Smooth muscle cell (in vitro differentiated cells): ENCODE measurements around the gene CERS6. TPM values are rescaled to one million over a fixed set of nuclear protein-coding genes. Genes with fewer than 3 reads are reported as not detected.
A peak's percentile ranks its signal among the peaks of the same experiment; 100 is the strongest.

Experiments
- DNase-seq: peaks from one replicate; lab custom pipeline; 2025; ENCODE audit not compliant: unreplicated experiment; lab: John Stamatoyannopoulos, UW
- H2AFZ ChIP-seq: fragments of 200-600 bp; sonication (generic); 2 replicates; pipeline ENCODE4 v1.6.0; 2016; ENCODE audit warnings: antibody characterized with exemption, low read depth, mild to moderate bottlenecking
- H3F3A ChIP-seq: fragments of 200-600 bp; sonication (generic); 2 replicates; pipeline ENCODE4 v1.6.0; 2017; ENCODE audit warnings: antibody characterized with exemption, low read depth
- H3K27ac ChIP-seq: fragments of 200-600 bp; sonication (generic); 2 replicates; pipeline ENCODE4 v1.5.1; 2016; ENCODE audit warnings: low read depth, mild to moderate bottlenecking
- H3K27me3 ChIP-seq: fragments of 200-600 bp; sonication (generic); 2 replicates; pipeline ENCODE4 v1.6.1; 2016; ENCODE audit warnings: low read depth, mild to moderate bottlenecking
- H3K36me3 ChIP-seq: fragments of 200-600 bp; sonication (generic); 2 replicates; pipeline ENCODE4 v1.5.1; 2016; ENCODE audit warnings: low read depth
- H3K4me1 ChIP-seq: fragments of 200-600 bp; sonication (generic); 2 replicates; pipeline ENCODE4 v1.5.1; 2016; ENCODE audit warnings: low read depth
- H3K4me2 ChIP-seq: fragments of 200-600 bp; sonication (generic); 2 replicates; pipeline ENCODE4 v1.6.0; 2016; ENCODE audit warnings: mild to moderate bottlenecking
- H3K4me3 ChIP-seq: fragments of 200-600 bp; sonication (generic); 2 replicates; pipeline ENCODE4 v1.5.1; 2016; ENCODE audit warnings: mild to moderate bottlenecking
- H3K79me2 ChIP-seq: fragments of 200-600 bp; sonication (generic); 2 replicates; pipeline ENCODE4 v1.6.0; 2016; ENCODE audit warnings: low read depth, mild to moderate bottlenecking
- H3K9ac ChIP-seq: fragments of 200-600 bp; sonication (generic); 2 replicates; pipeline ENCODE4 v1.6.0; 2016; ENCODE audit warnings: low read depth
- H3K9me3 ChIP-seq: fragments of 200-600 bp; sonication (generic); replicated peaks from 2 replicates; pipeline ENCODE4 v1.5.1; 2016; ENCODE audit warnings: low read depth
- H4K20me1 ChIP-seq: fragments of 200-600 bp; sonication (generic); 2 replicates; pipeline ENCODE4 v1.6.0; 2016; ENCODE audit warnings: low read depth
- CTCF ChIP-seq: fragments of 200-600 bp; sonication (generic); IDR thresholded peaks from 2 replicates; pipeline ENCODE4 v1.5.1; 2017; ENCODE audit warnings: borderline replicate concordance, mild to moderate bottlenecking, antibody characterized with exemption; ENCODE audit not compliant: insufficient read depth, poor library complexity, severe bottlenecking
- whole genome bisulfite sequencing: methylation state at CpG from one replicate; pipeline ENCODE4 v1.1.7; 2016; ENCODE audit warnings: low lambda C conversion rate; 5-methylcytosine and 5-hydroxymethylcytosine counted together
- polyA plus RNA-seq: library from polyadenylated mRNA; unstranded; fragments of >200 nt; fragmentation: Nextera tagmentation; extraction: Ambion mirVana; gene quantifications from 2 replicates; pipeline ENCODE4 v1.2.1, GENCODE V29; 2016
- total RNA-seq: library from RNA; depleted of rRNA; stranded (reverse); fragments of >200 nt; gene quantifications from 2 replicates; pipeline ENCODE4 v1.2.3, GENCODE V29; 2014

CERS6 gene
- total and polyA plus RNA-seq, 2 experiments from 2014 or later = 9.2 to 26.6 TPM

GRCh38 chr2:168640039-168640438 is 184.0 kb downstream of the CERS6 start:
- peak overlapping the region; percentile 70 for H3K27ac ChIP-seq
- peaks cover 9% of the 10 kb centered on the region for H3K79me2 ChIP-seq
- peaks cover 5% of the 10 kb centered on the region for H3F3A ChIP-seq
- H4K20me1 ChIP-seq = no peaks in the 10 kb centered on the region
- no peak for TF ChIP-seq CTCF
- no peak for DNase-seq
- no peaks in the 10 kb centered on the region for H3K9me3 ChIP-seq
- no peak overlapping the region for H3K9ac ChIP-seq
- peaks cover 43% of the 10 kb centered on the region for H3K4me1 ChIP-seq
- H3K4me2 ChIP-seq = peak overlapping the region; percentile 72
- no peak overlapping the region for H2AFZ ChIP-seq
- 65% methylated on average over 3 of the region's 3 CpGs for WGBS
- H3K36me3 ChIP-seq = no peaks in the 10 kb centered on the region
- H3K27me3 ChIP-seq = no peaks in the 10 kb centered on the region
- H3K4me3 ChIP-seq = no peak overlapping the region

GRCh38 chr2:168641636-168642035 is 185.6 kb downstream of the CERS6 start:
- Histone ChIP-seq H3K9me3 (no peaks in the 10 kb centered on the region), H3K79me2 (peaks cover 18% of the 10 kb centered on the region), H3K9ac (no peak overlapping the region), H3F3A (no peaks in the 10 kb centered on the region), H3K27me3 (no peaks in the 10 kb centered on the region), H3K27ac (no peak overlapping the region), H2AFZ (no peak overlapping the region), H3K4me3 (no peak overlapping the region), H3K4me1 (peaks cover 29% of the 10 kb centered on the region), H3K36me3 (no peaks in the 10 kb centered on the region), H3K4me2 (no peak overlapping the region), H4K20me1 (no peaks in the 10 kb centered on the region)
- TF ChIP-seq CTCF = no peak
- 98% methylated on average over 4 of the region's 4 CpGs for WGBS
- no peak for DNase-seq

GRCh38 chr2:168642873-168643272 is 186.8 kb downstream of the CERS6 start:
- H4K20me1 ChIP-seq = no peaks in the 10 kb centered on the region
- no peaks in the 10 kb centered on the region for H3K27me3 ChIP-seq
- no peak overlapping the region for H2AFZ ChIP-seq
- H3K9ac ChIP-seq = no peak overlapping the region
- H3K27ac ChIP-seq = no peak overlapping the region
- peaks cover 22% of the 10 kb centered on the region for H3K79me2 ChIP-seq
- H3K4me2 ChIP-seq = no peak overlapping the region
- no peaks in the 10 kb centered on the region for H3F3A ChIP-seq
- H3K4me3 ChIP-seq = no peak overlapping the region
- TF ChIP-seq CTCF = no peak
- DNase-seq = no peak
- no peaks in the 10 kb centered on the region for H3K36me3 ChIP-seq
- 99% methylated on average over 6 of the region's 6 CpGs for WGBS
- no peaks in the 10 kb centered on the region for H3K9me3 ChIP-seq
- peaks cover 27% of the 10 kb centered on the region for H3K4me1 ChIP-seq

GRCh38 chr2:168643979-168644378 is 187.9 kb downstream of the CERS6 start:
- Histone ChIP-seq H3F3A (no peaks in the 10 kb centered on the region), H3K9ac (no peak overlapping the region), H3K4me1 (peaks cover 16% of the 10 kb centered on the region), H3K4me2 (no peak overlapping the region), H2AFZ (no peak overlapping the region), H3K27me3 (no peaks in the 10 kb centered on the region), H3K79me2 (peaks cover 26% of the 10 kb centered on the region), H3K4me3 (no peak overlapping the region), H3K27ac (no peak overlapping the region), H4K20me1 (no peaks in the 10 kb centered on the region), H3K36me3 (no peaks in the 10 kb centered on the region), H3K9me3 (no peaks in the 10 kb centered on the region)
- WGBS = 85% methylated on average over 1 of the region's 1 CpG
- DNase-seq = no peak
- TF ChIP-seq CTCF = no peak
